Measurements from ENCODE around the gene ASIC2.

Gene ASIC2

GRCh38 chr17:33243732-33244131 lies 49.4 kb downstream of the ASIC2 start:
- DNase-seq (ENCODE audit: low spot score) = no peak

GRCh38 chr17:33242375-33243124 lies 50.5 kb downstream of the ASIC2 start:
- DNase-seq (ENCODE audit: low spot score) = no peak

- no peak for DNase-seq (ENCODE audit: low spot score)
Observed at GRCh38 chr17:33241390-33241789, 51.7 kb downstream of the ASIC2 start.

- DNase-seq (ENCODE audit: low spot score) = no peak
Observed at GRCh38 chr17:33240362-33240761, 52.7 kb downstream of the ASIC2 start.

- DNase-seq (ENCODE audit: low spot score) = no peak
Observed at GRCh38 chr17:33239702-33240101, 53.4 kb downstream of the ASIC2 start.

- DNase-seq (ENCODE audit: low spot score) = peak; percentile 2
Observed at GRCh38 chr17:33234930-33235685, 58.0 kb downstream of the ASIC2 start.

GRCh38 chr17:33234233-33234632 lies 58.9 kb downstream of the ASIC2 start:
- no peak for DNase-seq (ENCODE audit: low spot score)

- DNase-seq (ENCODE audit: low spot score) = peak; percentile 20
Observed at GRCh38 chr17:33233811-33234177, 59.3 kb downstream of the ASIC2 start.

- DNase-seq (ENCODE audit: low spot score) = no peak
Observed at GRCh38 chr17:33229499-33229898, 63.6 kb downstream of the ASIC2 start.

GRCh38 chr17:33229028-33229427 lies 64.1 kb downstream of the ASIC2 start:
- DNase-seq (ENCODE audit: low spot score) = no peak

GRCh38 chr17:33228548-33228947 lies 64.5 kb downstream of the ASIC2 start:
- DNase-seq (ENCODE audit: low spot score) = no peak

GRCh38 chr17:33227911-33228310 lies 65.2 kb downstream of the ASIC2 start:
- no peak for DNase-seq (ENCODE audit: low spot score)

- no peak for DNase-seq (ENCODE audit: low spot score)
Observed at GRCh38 chr17:33225994-33226393, 67.1 kb downstream of the ASIC2 start.

- no peak for DNase-seq (ENCODE audit: low spot score)
Observed at GRCh38 chr17:33225509-33225908, 67.6 kb downstream of the ASIC2 start.

- no peak for DNase-seq (ENCODE audit: low spot score)
Observed at GRCh38 chr17:33220036-33220435, 73.1 kb downstream of the ASIC2 start.

- DNase-seq (ENCODE audit: low spot score) = no peak
Observed at GRCh38 chr17:33218698-33219601, 74.1 kb downstream of the ASIC2 start.

- DNase-seq (ENCODE audit: low spot score) = no peak
Observed at GRCh38 chr17:33217891-33218290, 75.2 kb downstream of the ASIC2 start.

GRCh38 chr17:33214996-33215395 lies 78.1 kb downstream of the ASIC2 start:
- DNase-seq (ENCODE audit: low spot score) = no peak

- no peak for DNase-seq (ENCODE audit: low spot score)
Observed at GRCh38 chr17:33210285-33210684, 82.8 kb downstream of the ASIC2 start.

- no peak for DNase-seq (ENCODE audit: low spot score)
Observed at GRCh38 chr17:33209671-33210070, 83.4 kb downstream of the ASIC2 start.

- DNase-seq (ENCODE audit: low spot score) = no peak
Observed at GRCh38 chr17:33207231-33207630, 85.9 kb downstream of the ASIC2 start.

- no peak for DNase-seq (ENCODE audit: low spot score)
Observed at GRCh38 chr17:33205552-33205951, 87.5 kb downstream of the ASIC2 start.

- DNase-seq (ENCODE audit: low spot score) = no peak
Observed at GRCh38 chr17:33204701-33205100, 88.4 kb downstream of the ASIC2 start.
